Transverse colon (tissue), 4 donors: Measurements from ENCODE around the gene DNAH5. TPM values are rescaled to one million over a fixed set of nuclear protein-coding genes. Genes with fewer than 3 reads are reported as not detected.

ENCODE experiments used
- DNase-seq: peaks from one replicate; pipeline ENCODE4 v3.0.0-alpha.2; 2019
- H3K27ac ChIP-seq, 4 donors: fragments of 200-600 bp; sonication (generic); 2 replicates each; pipeline ENCODE4 v1.5.1; 2016 to 2018; ENCODE audit warnings: inconsistent platforms in 4 of 4
- H3K27me3 ChIP-seq: fragments of 200-600 bp; sonication (generic); 2 replicates; pipeline ENCODE4 v1.5.1; 2017; ENCODE audit warnings: inconsistent platforms
- H3K36me3 ChIP-seq, 4 donors: fragments of 200-600 bp; sonication (generic); 2 replicates each; pipeline ENCODE4 v1.5.1; 2017 to 2019; ENCODE audit warnings: inconsistent platforms in 4 of 4
- H3K4me1 ChIP-seq, 4 donors: fragments of 200-600 bp; sonication (generic); 2 replicates each; pipeline ENCODE4 v1.5.1; 2017 to 2020; ENCODE audit warnings: inconsistent platforms in 4 of 4
- H3K4me3 ChIP-seq, 4 donors: fragments of 200-600 bp; sonication (generic); 1 replicate in 1 of 4; 2 replicates in 3 of 4; pipeline versions ENCODE4 v1.5.1 to v1.6.1; 2017 to 2019; ENCODE audit warnings: inconsistent platforms in 4 of 4
- H3K9me3 ChIP-seq, 2 donors: fragments of 200-600 bp; sonication (generic); 2 replicates each; pipeline ENCODE4 v1.5.1; 2017 to 2019; ENCODE audit warnings: inconsistent platforms in 2 of 2
- EP300 ChIP-seq: sonication (generic); formaldehyde crosslinking; IDR thresholded peaks from one replicate; pipeline ENCODE4 v1.6.1; 2017; ENCODE audit warnings: antibody characterized with exemption, low read depth
- POLR2A ChIP-seq: fragments of 450-650 bp; IDR thresholded peaks from one replicate; pipeline ENCODE4 v1.6.1; 2016; ENCODE audit warnings: antibody characterized with exemption, mild to moderate bottlenecking, moderate library complexity
- POLR2AphosphoS5 ChIP-seq, 3 donors: sonication (generic); formaldehyde crosslinking; IDR thresholded peaks; one replicate each; pipeline ENCODE4 v1.6.1; 2016; ENCODE audit warnings: antibody characterized with exemption in 3 of 3
- WGBS, 2 donors: methylation state at CpG; one replicate each; pipeline ENCODE4 v1.1.5; 2018; ENCODE audit warnings: low coverage in 1 of 2; 5-methylcytosine and 5-hydroxymethylcytosine counted together
- in situ Hi-C, 4 donors: fragments of 200-750 bp; cut with MboI; loops; one replicate each; pipeline versions ENCODE4 v1.15.0 to v1.15.1; 2017; ENCODE audit warnings: low sequenced_read_pairs in 3 of 4, low pct_ligation_motif_present in 1 of 4, low pct_unique_long_range_greater_than_20kb in 1 of 4
- intact Hi-C: fragments of 100-400 bp; cut with DNase I; formaldehyde crosslinking; loops from one replicate; pipeline ENCODE4 v1.15.1; 2023; ENCODE audit warnings: low total_unique reads
- total RNA-seq, 4 donors: library from RNA; depleted of rRNA; stranded (reverse); fragments of >200 nt; gene quantifications; one replicate each; pipeline ENCODE4 v1.1.0, GENCODE V29; 2016
- TF ChIP-seq, protein P1 (sequence below), 5 experiments: fragments of 200-600 bp in 3 of 5; fragments of 450-650 bp in 2 of 5; sonication (generic) in 3 of 5; IDR thresholded peaks; 1 replicate in 2 of 5; 2 replicates in 3 of 5; pipeline ENCODE4 v1.5.1; 2016 to 2017; ENCODE audit warnings: antibody characterized with exemption in 5 of 5, inconsistent platforms in 3 of 5, mild to moderate bottlenecking in 2 of 5, moderate library complexity in 1 of 5

DNAH5 gene, protein sequence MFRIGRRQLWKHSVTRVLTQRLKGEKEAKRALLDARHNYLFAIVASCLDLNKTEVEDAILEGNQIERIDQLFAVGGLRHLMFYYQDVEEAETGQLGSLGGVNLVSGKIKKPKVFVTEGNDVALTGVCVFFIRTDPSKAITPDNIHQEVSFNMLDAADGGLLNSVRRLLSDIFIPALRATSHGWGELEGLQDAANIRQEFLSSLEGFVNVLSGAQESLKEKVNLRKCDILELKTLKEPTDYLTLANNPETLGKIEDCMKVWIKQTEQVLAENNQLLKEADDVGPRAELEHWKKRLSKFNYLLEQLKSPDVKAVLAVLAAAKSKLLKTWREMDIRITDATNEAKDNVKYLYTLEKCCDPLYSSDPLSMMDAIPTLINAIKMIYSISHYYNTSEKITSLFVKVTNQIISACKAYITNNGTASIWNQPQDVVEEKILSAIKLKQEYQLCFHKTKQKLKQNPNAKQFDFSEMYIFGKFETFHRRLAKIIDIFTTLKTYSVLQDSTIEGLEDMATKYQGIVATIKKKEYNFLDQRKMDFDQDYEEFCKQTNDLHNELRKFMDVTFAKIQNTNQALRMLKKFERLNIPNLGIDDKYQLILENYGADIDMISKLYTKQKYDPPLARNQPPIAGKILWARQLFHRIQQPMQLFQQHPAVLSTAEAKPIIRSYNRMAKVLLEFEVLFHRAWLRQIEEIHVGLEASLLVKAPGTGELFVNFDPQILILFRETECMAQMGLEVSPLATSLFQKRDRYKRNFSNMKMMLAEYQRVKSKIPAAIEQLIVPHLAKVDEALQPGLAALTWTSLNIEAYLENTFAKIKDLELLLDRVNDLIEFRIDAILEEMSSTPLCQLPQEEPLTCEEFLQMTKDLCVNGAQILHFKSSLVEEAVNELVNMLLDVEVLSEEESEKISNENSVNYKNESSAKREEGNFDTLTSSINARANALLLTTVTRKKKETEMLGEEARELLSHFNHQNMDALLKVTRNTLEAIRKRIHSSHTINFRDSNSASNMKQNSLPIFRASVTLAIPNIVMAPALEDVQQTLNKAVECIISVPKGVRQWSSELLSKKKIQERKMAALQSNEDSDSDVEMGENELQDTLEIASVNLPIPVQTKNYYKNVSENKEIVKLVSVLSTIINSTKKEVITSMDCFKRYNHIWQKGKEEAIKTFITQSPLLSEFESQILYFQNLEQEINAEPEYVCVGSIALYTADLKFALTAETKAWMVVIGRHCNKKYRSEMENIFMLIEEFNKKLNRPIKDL (N-terminal part only)
- 1 to 10 TPM in 1 of 4 donors, under 1 TPM in 3; 0.20 to 1.5 (median 0.53) TPM for total RNA-seq

DNA sequence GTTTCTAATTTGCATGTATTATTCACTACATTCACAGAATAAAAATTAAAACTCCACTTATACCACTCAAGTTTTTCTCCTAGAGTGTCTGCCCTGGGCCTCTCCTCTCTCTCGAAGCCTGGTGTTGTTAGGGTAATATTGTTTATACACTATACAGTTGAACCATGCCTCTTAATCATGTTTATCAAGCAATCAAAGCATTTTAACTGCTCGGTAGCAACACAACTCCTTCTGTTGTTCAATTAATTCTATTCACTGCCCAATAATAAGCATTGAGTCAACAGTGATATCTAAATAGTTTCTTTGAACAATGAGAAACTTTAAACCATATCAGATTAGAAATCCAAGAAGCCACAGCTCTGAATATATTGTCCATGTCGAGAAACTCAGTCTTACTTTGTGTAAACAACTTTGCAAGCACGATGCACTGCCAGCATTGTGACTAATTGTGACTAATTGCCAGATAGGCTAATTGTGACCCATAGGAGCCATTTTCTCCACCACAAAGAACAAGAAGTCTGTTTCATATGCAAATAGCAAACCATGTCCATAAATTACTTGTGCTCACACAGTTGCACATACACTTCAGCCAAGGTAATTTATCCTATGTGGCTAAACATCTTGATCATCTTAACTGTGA, at the start of gene DNAH5:
Gene DNAH5, minus strand, starts transcription at position 129 of the 640 bp plus-strand sequence. CDS start 250 bp downstream, outside the sequence.
- in situ Hi-C loops (no loop called here), intact Hi-C loops (no loop called here)
- Histone ChIP-seq H3K27ac (no peak within 1 kb of the TSS), H3K27me3 (no peaks in the 10 kb centered on the region), H3K9me3 (no peaks in the 10 kb centered on the region), H3K4me3 (no peak within 1 kb of the TSS), H3K4me1 (no peaks in the 10 kb centered on the region), H3K36me3 (no peaks in the 10 kb centered on the region)
- TF ChIP-seq POLR2A (no peak), POLR2AphosphoS5 (IDR thresholded peaks at IDR 0.05) (no peak), EP300 (no peak)
- TF ChIP-seq, protein P1, sequence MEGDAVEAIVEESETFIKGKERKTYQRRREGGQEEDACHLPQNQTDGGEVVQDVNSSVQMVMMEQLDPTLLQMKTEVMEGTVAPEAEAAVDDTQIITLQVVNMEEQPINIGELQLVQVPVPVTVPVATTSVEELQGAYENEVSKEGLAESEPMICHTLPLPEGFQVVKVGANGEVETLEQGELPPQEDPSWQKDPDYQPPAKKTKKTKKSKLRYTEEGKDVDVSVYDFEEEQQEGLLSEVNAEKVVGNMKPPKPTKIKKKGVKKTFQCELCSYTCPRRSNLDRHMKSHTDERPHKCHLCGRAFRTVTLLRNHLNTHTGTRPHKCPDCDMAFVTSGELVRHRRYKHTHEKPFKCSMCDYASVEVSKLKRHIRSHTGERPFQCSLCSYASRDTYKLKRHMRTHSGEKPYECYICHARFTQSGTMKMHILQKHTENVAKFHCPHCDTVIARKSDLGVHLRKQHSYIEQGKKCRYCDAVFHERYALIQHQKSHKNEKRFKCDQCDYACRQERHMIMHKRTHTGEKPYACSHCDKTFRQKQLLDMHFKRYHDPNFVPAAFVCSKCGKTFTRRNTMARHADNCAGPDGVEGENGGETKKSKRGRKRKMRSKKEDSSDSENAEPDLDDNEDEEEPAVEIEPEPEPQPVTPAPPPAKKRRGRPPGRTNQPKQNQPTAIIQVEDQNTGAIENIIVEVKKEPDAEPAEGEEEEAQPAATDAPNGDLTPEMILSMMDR (IDR thresholded peaks at IDR 0.05): no peak
- no peak for DNase-seq
- WGBS, 2 donors: 41 to 46% methylated on average over 4 of the region's 4 CpGs

- DNase-seq: no peak
- Histone ChIP-seq H3K4me3 (no peak overlapping the region), H3K4me1 (no peaks in the 10 kb centered on the region), H3K27ac (no peak overlapping the region), H3K36me3 (no peaks in the 10 kb centered on the region), H3K27me3 (no peaks in the 10 kb centered on the region), H3K9me3 (peaks cover 5 to 8% of the 10 kb centered on the region in 2 donors)
- 79 to 81% methylated on average over 4 to 11 of the region's 11 CpGs for WGBS, 2 donors
- no peak for TF ChIP-seq POLR2AphosphoS5 (IDR thresholded peaks at IDR 0.05)
- no peak for TF ChIP-seq POLR2A
- no peak for TF ChIP-seq EP300
- TF ChIP-seq, protein P1 (IDR thresholded peaks at IDR 0.05): no peak
- intact Hi-C loops (no loop called here), in situ Hi-C loops (loop anchor here (25.0 kb wide), 5 partner anchors 118 to 1018 kb away; no protein-coding TSS in a partner anchor)
These were observed 49.4 kb upstream of the DNAH5 start for GRCh38 chr5:13993926-13994325.

- Histone ChIP-seq H3K9me3 (peaks cover 5 to 8% of the 10 kb centered on the region in 2 donors), H3K4me3 (no peak overlapping the region), H3K27me3 (no peaks in the 10 kb centered on the region), H3K36me3 (no peaks in the 10 kb centered on the region), H3K4me1 (peaks cover 0 to 3% (median 0%) of the 10 kb centered on the region in 4 donors), H3K27ac (no peak overlapping the region)
- no peak for DNase-seq
- WGBS, 2 donors: 95 to 97% methylated on average over 3 to 4 of the region's 4 CpGs
- in situ Hi-C loops: loop anchor here (25.0 kb wide), 5 partner anchors 120 to 1020 kb away; no protein-coding TSS in a partner anchor
- intact Hi-C loops: no loop called here
- TF ChIP-seq EP300 (no peak), POLR2AphosphoS5 (IDR thresholded peaks at IDR 0.05) (no peak), POLR2A (no peak)
- TF ChIP-seq, protein P1 (IDR thresholded peaks at IDR 0.05): no peak
These were observed 48.3 kb upstream of the DNAH5 start for GRCh38 chr5:13992795-13993194.
